Limb (tissue), 2 donors: ENCODE results near the gene FKBP6.
A peak's percentile ranks its signal among the peaks of the same experiment; 100 is the strongest.
"Not testable (repeated sequence)": the region's sequence is repeated elsewhere in the genome, so short reads cannot be mapped to it uniquely, and the experiment has no call there.

Experiments used
- DNase-seq, 2 donors: peaks; one replicate each; pipeline ENCODE4 v3.0.0-alpha.2; 2016; ENCODE audit errors: extremely low spot score in 2 of 2

Gene FKBP6

GRCh38 chr7:73327922-73328321 is at the start of gene FKBP6, which contains the start of gene TRIM50:
FKBP6 (plus strand) TSS chr7:73328161; CDS start chr7:73328429, 268 bp downstream.
TRIM50 (minus strand) TSS chr7:73328082; CDS start chr7:73324787, 3,295 bp downstream.
- not testable (repeated sequence) for DNase-seq

DNA sequence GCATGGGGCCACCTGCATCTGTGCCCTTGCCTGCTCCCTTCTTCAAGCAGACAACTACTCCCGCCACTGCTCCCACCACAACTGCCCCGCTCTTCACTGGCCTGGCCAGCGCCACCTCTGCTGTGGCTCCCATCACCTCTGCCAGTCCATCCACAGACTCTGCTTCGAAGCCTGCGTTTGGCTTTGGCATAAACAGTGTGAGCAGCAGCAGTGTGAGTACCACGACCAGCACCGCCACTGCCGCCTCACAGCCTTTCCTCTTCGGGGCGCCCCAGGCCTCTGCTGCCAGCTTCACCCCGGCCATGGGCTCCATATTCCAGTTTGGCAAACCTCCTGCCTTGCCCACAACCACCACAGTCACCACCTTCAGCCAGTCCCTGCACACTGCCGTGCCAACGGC is 30.7 kb upstream of the FKBP6 start:
- not testable (repeated sequence) for DNase-seq

GRCh38 chr7:73297706-73298105 is 30.3 kb upstream of the FKBP6 start:
- not testable (repeated sequence) for DNase-seq

GRCh38 chr7:73299812-73300211 is 28.1 kb upstream of the FKBP6 start:
- DNase-seq: not testable (repeated sequence)

DNA sequence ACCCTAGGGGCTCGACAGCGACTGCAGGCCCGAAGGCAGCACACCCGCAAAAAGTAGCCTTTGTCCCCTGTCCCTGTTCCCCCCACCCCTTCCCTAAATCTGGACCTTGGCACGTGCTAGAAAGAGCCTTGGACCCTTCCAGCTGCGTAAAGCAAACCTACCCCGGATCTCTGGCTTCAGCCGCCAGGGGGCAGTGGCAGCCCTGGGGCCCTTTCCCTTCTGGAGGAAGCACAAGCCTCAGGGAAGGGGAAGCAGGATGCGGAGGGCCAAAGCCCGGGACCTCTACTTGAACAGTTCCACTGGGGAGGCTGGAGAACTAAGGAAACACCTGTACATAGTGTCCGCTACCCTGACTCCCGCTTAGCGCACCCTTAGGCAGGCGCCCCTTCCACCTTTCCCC is 26.9 kb upstream of the FKBP6 start:
- DNase-seq: not testable (repeated sequence)

- DNase-seq: not testable (repeated sequence)
Measured at GRCh38 chr7:73302846-73303245, 25.1 kb upstream of the FKBP6 start.

- no peak for DNase-seq
Measured at GRCh38 chr7:73303546-73303945, 24.4 kb upstream of the FKBP6 start.

- DNase-seq: no peak
Measured at GRCh38 chr7:73304071-73304470, 23.9 kb upstream of the FKBP6 start.

DNA sequence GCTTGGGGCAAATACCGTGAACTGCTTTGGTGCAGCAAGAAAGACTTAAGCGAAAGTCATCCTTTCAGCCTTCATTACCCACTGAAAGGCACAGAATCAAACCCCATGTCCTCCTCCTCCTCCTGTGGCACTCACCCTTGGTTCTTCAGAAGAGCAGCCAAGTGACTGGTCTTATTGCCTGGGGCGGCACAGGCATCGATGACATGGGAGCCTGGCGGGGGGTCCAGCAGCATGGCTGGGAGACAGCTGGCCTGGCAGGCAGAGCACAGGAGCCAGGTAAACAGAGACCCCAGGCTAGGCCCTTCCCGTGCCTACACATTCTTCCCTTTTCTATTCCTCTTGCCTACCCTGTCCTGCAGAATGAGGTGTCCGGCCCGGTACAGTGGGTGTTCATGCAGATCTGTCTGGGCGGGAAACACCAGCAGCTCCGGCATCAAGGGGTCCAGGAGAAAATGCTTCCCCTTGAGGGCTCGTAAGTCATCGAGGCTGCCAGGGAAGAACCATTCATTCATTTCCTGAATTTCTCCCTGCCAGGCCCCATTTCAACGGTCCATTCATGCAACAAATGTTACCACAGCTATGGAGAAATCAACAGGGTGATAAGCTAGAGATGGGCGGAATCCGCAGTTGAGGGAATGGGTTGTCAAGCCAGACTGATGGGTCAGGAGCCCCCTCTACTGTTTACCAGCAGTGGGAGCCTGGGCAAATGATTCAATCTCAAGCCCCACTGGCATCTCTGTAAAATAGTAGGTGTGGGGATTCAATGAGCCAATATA is 23.2 kb upstream of the FKBP6 start:
- DNase-seq: not testable (repeated sequence)

DNA sequence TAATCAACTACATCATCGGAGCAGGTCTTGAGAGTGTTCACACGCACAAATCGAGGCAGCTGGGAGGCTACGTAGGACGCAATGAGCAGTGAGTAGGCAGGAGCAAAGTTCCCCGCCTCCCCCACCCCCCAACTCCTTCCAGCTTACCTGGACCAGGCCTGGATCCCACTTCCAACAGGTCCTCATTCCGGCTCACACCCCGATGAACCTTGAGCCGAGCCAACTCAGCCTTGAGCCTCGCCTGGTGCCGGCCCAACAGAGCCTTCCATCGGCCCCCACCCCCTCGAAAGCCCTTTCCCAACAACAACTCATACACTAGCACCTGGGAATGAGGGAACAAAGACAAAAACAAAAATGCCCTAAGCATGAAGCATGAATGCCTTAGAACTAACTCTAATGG is 20.5 kb upstream of the FKBP6 start:
- no peak for DNase-seq

DNA sequence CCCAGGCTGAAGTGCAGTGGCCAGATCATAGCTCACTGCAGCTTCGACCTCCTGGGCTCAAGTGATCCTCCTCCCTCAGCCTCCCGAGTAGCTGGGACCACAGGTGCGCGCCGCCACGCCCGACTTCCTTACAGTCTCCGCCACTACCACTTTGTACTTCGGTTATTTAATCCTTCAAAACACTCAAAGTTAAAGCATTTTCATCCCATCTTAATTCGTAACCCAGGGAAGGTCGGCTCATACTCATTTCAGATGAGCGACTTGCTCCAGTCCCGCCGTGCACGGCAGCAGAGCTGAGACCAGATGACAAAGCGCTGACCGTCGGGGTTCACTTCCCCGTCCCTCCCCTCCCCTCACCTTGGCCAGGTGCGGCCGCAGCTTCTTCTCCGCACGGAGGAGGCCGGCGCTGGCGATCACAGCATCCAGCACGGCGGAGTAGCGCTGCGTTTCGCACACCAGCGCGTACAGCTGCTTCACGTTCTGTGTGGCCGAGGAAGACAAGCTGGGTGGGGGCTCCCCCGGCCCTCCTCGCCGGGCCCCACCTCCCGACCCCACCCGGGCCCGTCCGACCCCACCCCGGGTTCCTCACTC is 19.8 kb upstream of the FKBP6 start:
- DNase-seq: no peak

GRCh38 chr7:73308665-73309214 is 19.2 kb upstream of the FKBP6 start, which contains the start of gene NSUN5:
NSUN5 (minus strand) TSS chr7:73308826; CDS start chr7:73308790, 36 bp downstream.
- DNase-seq: peak; percentile 68 to 85

- not testable (repeated sequence) for DNase-seq
Measured at GRCh38 chr7:73311421-73311820, 16.5 kb upstream of the FKBP6 start.

DNA sequence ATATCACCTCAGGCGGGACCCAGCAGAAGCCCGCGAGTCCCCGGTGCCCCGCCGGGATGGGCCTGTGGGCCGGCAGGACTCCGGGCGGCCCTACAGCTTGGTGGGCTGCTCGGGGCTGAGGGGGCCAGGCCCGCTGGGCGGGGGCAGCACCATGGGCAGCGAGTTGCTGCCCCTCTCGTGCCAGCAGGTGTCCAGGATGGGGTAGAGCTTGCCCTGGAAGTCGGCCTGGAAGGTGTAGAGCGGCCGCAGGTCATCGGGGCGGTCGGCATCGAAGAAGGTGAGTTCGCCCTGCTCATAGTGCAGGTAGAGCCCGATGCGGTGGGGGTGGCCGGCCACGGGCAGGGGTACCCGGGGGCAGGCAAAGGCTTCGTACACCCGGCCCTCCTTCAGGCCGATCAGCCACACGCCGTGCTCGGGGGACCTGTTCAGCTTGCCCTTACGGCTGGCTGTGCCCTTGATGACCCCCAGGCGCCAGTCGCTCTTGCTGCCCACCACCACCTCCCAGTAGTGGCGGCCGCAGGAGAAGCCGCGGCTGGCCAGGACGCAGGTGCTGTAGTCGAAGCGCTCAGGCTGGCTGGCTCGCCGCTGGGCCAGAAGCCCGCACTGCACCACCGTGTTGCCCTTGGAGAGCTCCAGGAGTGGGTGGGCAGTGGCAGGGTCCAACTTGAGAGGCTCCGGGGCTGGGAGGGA is 15.0 kb upstream of the FKBP6 start:
- DNase-seq: no peak

DNA sequence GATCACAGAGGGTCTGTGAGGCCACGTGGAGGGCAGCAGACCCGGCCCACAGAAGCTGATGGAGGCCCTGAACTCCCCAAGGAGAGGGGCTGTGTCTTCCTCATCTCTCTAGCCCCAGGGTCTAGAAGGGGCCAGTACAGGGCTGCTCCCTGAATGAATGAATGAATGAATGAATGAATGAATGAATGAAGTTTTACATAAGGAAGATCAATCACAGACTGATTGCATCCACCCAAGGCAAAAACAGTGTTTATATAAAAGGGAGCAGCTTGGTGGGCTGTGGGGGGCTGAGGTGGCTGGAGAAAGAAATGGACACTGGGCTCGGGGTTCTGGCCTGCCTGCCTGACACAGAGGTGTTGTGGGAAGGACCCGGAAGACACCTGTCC is 14.4 kb upstream of the FKBP6 start:
- no peak for DNase-seq

DNA sequence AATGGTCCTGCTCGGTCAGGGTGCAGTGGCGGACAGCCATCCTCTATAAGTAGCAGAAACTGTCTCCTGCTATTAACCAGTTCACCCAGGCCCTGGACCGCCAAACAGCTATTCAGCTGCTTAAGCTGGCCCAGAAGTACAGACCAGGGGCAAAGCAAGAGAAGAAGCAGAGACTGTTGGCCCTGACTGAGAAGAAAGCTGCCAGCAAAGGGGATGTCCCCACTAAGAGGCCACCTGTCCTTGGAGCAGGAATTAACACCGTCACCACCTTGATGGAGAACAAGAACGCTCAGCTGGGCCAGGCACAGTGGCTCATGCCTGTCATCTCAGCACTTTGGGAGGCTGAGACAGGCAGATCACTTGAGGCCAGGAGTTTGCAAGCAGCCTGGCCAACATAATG is 13.7 kb upstream of the FKBP6 start:
- DNase-seq: no peak

DNA sequence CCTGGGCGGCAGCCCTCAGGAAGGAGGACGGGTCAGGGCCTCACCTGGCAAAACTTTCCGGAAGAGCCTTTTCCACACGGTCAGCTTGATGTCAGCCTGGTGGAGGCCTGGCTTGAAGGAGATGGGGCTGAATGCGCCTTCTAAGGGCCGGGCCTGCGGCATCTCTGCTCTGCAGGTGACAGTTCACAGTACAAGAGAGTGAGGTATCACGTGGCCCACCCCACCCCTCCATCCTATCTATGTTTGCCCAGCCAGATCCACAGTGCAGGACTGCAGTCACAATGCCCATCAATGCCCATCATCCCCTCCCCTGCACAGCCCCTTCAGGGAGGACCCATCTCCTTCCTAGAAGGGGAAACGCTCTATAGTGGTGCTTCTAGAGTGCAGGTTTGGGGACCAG is 11.4 kb upstream of the FKBP6 start:
- no peak for DNase-seq

DNA sequence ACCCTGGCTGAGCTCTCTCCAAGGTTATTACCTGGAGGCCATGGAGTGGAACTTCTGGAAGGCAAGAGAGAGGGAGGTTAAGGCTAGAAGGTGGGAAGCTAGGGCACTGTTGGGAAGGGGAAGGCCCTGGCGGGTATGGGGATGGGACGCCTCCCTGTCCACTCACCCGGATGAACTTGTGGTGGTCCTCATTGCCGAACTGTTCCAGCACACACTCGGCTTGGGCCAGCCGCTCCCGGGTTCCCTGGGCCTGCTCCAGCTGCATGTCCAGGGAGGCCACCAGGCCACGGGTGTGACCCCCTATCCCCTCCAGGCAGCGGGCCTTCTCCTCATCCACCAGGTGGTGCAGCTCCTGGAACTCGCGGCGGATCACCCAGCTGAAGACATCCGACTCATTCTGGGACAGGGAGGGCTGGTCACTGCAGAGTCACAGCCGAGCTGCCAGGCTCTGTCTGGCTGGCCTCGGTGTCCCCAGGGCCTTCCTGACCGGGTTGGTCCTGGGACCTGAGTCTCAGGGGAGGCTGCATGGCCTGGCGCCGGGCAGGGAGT is 9.2 kb upstream of the FKBP6 start:
- DNase-seq: not testable (repeated sequence)

- DNase-seq: not testable (repeated sequence)
Measured at GRCh38 chr7:73319541-73319940, 8.4 kb upstream of the FKBP6 start.

DNA sequence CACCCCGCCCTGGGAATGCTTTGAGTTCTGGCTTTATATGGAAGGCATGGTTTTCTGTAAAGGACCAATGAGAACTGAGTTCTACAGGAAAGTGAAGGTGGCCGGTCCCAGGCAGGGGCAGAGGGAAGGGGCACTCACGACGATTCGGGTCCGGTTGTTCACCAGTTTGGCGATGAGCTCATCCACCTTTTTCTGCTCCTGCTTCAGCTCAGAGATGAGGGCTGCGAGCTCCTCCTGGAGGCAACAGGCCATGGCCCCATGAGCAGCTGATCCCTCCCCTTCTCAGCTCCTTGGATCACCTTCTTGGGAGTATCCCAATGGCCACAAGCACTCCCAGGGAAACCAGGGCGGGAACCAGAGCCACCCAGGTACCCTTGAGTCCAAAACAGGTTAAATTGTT is 8.0 kb upstream of the FKBP6 start:
- DNase-seq: not testable (repeated sequence)

- not testable (repeated sequence) for DNase-seq
Measured at GRCh38 chr7:73323434-73324080, 4.4 kb upstream of the FKBP6 start.
